AG09309 (cell line): ENCODE results near the gene DUSP6.

Source experiments
- DNase-seq: peaks from one replicate; pipeline ENCODE4 v3.0.0-alpha.2; 2010; ENCODE audit warnings: low read depth
- H3K4me3 ChIP-seq: 2 replicates; pipeline ENCODE4 v1.5.1; 2011; ENCODE audit warnings: mild to moderate bottlenecking, low read depth, low read length, moderate library complexity; ENCODE audit not compliant: control insufficient read depth
- CTCF ChIP-seq: IDR thresholded peaks from 2 replicates; pipeline ENCODE4 v1.5.1; 2011; ENCODE audit warnings: mild to moderate bottlenecking, low read depth, low read length, inconsistent platforms; ENCODE audit not compliant: insufficient read depth, control insufficient read depth; ENCODE audit errors: missing control alignments

DUSP6 gene

GRCh38 chr12:89391726-89392336, 39.5 kb upstream of the DUSP6 start:
- no peak for DNase-seq
- H3K4me3 ChIP-seq, result no peak overlapping the region
- TF ChIP-seq CTCF, result no peak

- H3K4me3 ChIP-seq, result no peak overlapping the region
- DNase-seq, result peak; percentile 73
These were observed 38.7 kb upstream of the DUSP6 start for GRCh38 chr12:89390802-89391673.

GRCh38 chr12:89389755-89390661, 37.7 kb upstream of the DUSP6 start:
- no peak overlapping the region for H3K4me3 ChIP-seq
- DNase-seq, result no peak

More at GRCh38 chr12:89390802-89391673, 38.7 kb upstream of the DUSP6 start:
- TF ChIP-seq CTCF, result no peak

GRCh38 chr12:89386138-89386537, 33.8 kb upstream of the DUSP6 start:
- TF ChIP-seq CTCF, result no peak
- no peak overlapping the region for H3K4me3 ChIP-seq
- no peak for DNase-seq

More at GRCh38 chr12:89389755-89390661, 37.7 kb upstream of the DUSP6 start:
- TF ChIP-seq CTCF, result no peak

- H3K4me3 ChIP-seq, result no peak overlapping the region
- DNase-seq, result no peak
- no peak for TF ChIP-seq CTCF
These were observed 32.5 kb upstream of the DUSP6 start for GRCh38 chr12:89384807-89385206.

- peak; percentile 96 for DNase-seq
- no peak overlapping the region for H3K4me3 ChIP-seq
- TF ChIP-seq CTCF, result no peak
These were observed 31.9 kb upstream of the DUSP6 start for GRCh38 chr12:89384050-89384758.
